Measurements from ENCODE around the gene TSPAN31. TPM values are rescaled to one million over a fixed set of nuclear protein-coding genes. Genes with fewer than 3 reads are reported as not detected.
A peak's percentile ranks its signal among the peaks of the same experiment; 100 is the strongest.

Gene TSPAN31
- total and polyA plus RNA-seq, 2 of the 8 experiments (the other 6 are each of a cell fraction or from before 2014, with no cell fraction given), result 15.8 to 31.4 TPM

DNA sequence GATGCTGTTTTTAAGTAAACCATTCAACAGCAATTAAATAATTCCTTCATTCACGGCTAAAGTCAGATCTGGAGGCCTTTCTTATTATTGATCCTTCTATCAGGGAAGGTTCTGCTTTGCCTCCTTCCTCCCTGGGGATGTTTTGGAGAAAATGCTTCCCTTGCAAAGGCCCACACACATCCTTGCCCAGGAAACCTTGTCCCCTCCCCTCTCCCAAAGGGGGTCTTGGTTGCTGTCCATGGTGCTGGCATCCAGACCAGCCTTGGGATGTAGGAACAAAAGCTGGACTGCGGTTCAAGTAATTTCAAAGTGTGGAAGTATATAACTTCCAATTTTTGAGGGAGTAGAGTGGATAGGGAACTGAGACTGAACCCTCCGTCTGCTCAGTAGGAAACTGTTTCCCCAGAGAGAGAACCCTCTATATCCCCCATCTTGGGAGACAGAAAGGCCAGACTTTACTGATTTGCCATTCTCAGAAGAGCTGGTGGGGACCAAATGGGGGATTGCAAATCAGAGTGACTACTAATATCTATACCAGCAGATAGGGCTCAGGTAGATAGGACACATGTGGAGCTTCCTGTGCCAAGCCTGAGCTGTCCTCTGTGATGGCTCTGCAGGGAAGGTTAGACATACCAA lies 15.6 kb downstream of the TSPAN31 start:
- Histone ChIP-seq H3K27ac (ENCODE audit: low read depth, low read length) (no peak overlapping the region), H4K20me1 (replicated peaks in 1 of 2; ENCODE audit: control insufficient read depth in 1 of 2, insufficient read depth in 2 of 2, low read length in 2 of 2) (peaks cover 3 to 15% of the 10 kb centered on the region in 2 experiments), H3K56ac (replicated peaks; ENCODE audit: insufficient read length, low read depth, low read length) (no peak overlapping the region), H2BK15ac (ENCODE audit: low read length) (no peak overlapping the region), H3K27me3 (replicated peaks in 1 of 4; ENCODE audit: control insufficient read depth in 3 of 4, extremely low read depth in 1 of 4, insufficient read depth in 3 of 4, low read length in 3 of 4) (peaks cover 21 to 50% (median 40%) of the 10 kb centered on the region in 4 experiments), H2BK12ac (ENCODE audit: low read depth, low read length) (no peak overlapping the region), H3K9me3 (ENCODE audit: insufficient read depth in 2 of 2, low read depth in 1 of 2, low read length in 1 of 2) (no peaks in the 10 kb centered on the region), H2BK20ac (ENCODE audit: low read length) (no peak overlapping the region), H3K79me2 (ENCODE audit: control insufficient read depth in 1 of 2, insufficient read depth in 2 of 2, low read length in 2 of 2) (no peaks in the 10 kb centered on the region), H3K36me3 (ENCODE audit: control insufficient read depth in 2 of 4, insufficient read depth in 4 of 4, low read length in 3 of 4) (peaks cover 0 to 4% (median 0%) of the 10 kb centered on the region in 4 experiments; a peak in 2 of 8 replicates), H3K4ac (replicated peaks; ENCODE audit: insufficient read length, low read depth, low read length) (no peak overlapping the region), H2AFZ (ENCODE audit: low read length) (no peak overlapping the region), H4K8ac (ENCODE audit: extremely low read depth, insufficient read depth, low read length) (no peak overlapping the region), H3K23ac (ENCODE audit: insufficient read length) (no peak overlapping the region), H3K4me1 (replicated peaks in 1 of 4; ENCODE audit: control insufficient read depth in 3 of 4, insufficient read depth in 4 of 4, low read length in 3 of 4) (peaks cover 0 to 11% (median 9%) of the 10 kb centered on the region in 4 experiments; a peak in 5 of 7 replicates), H3K79me1 (ENCODE audit: low read depth, low read length) (no peaks in the 10 kb centered on the region), H3K23me2 (ENCODE audit: low read depth, low read length) (peaks cover 14% of the 10 kb centered on the region), H3K9ac (replicated peaks in 1 of 4; ENCODE audit: extremely low read depth in 1 of 4, low read depth in 3 of 4, low read length in 3 of 4) (no peak overlapping the region), H3K14ac (ENCODE audit: insufficient read length) (no peak overlapping the region), H3K18ac (ENCODE audit: extremely low read depth, low read length) (no peak overlapping the region), H2BK120ac (replicated peaks; ENCODE audit: low read depth, low read length) (no peak overlapping the region), H3K4me3 (ENCODE audit: extremely low read depth in 1 of 4, insufficient read depth in 2 of 4, low read depth in 3 of 4, low read length in 4 of 4) (no peak overlapping the region), H2AK5ac (ENCODE audit: low read depth, low read length) (no peak overlapping the region), H4K5ac (ENCODE audit: insufficient read length, low read depth, low read length) (no peak overlapping the region), H2BK5ac (ENCODE audit: low read depth, low read length) (no peak overlapping the region), H4K91ac (replicated peaks; ENCODE audit: insufficient read length, low read length) (no peak overlapping the region), H3K4me2 (ENCODE audit: insufficient read depth in 1 of 2, low read depth in 2 of 2, low read length in 2 of 2) (no peak overlapping the region)
- DNase-seq (ENCODE audit: low read depth in 1 of 2, low spot score in 2 of 2), result peak in 1 of 2 experiments; percentile 69
- FAIRE-seq, result no peak
- TF ChIP-seq EP300 (IDR thresholded peaks at IDR 0.05; ENCODE audit: borderline replicate concordance in 1 of 2, low read depth in 2 of 2, low read length in 2 of 2), result no peak
- no peak for TF ChIP-seq HDAC6 (IDR thresholded peaks at IDR 0.05; ENCODE audit: low read depth, low read length)
- TF ChIP-seq TAF1 (IDR thresholded peaks at IDR 0.05; ENCODE audit: low read depth, low read length), result no peak
- TF ChIP-seq SIN3A (conservative IDR thresholded peaks at IDR 0.05 in 1 of 2, IDR thresholded peaks at IDR 0.05 in 1 of 2; ENCODE audit: low read depth in 1 of 2, low read length in 2 of 2), result 0 out of 4 replicates have a peak, but pooled peaks of 1 of the 2 experiments have one; percentile 52
- WGBS, 2 experiments (ENCODE audit: extremely low coverage in 1 of 2, insufficient coverage in 1 of 2, insufficient read length in 1 of 2, insufficient replicate concordance in 2 of 2, low coverage in 1 of 2, low lambda C conversion rate in 2 of 2, missing lambda C conversion rate in 1 of 2), result 78% methylated on average over 3 of the region's 3 CpGs; no CpG with 5 or more reads in 1 of the 2 experiments
- ChIA-PET POLR2A (ENCODE audit: partially characterized antibody) (interaction anchor here (0.9 to 5.4 kb wide), 7 partner anchors 8 to 84 kb away, joined by 3 to 21 read pairs (median 4); partner anchors contain the start of genes AGAP2, CDK4, EEF1AKMT3 and METTL1), CTCF (ENCODE audit: partially characterized antibody) (interaction anchor here (0.7 to 3.9 kb wide), 15 partner anchors 8 to 1503 kb away, joined by 3 to 28 read pairs (median 4); partner anchors contain the start of genes ANKRD52, CYP27B1, EEF1AKMT3 and METTL1)

Data from H1 (cell line).